K562 (cell line): ENCODE measurements around the gene FNDC4. TPM values are rescaled to one million over a fixed set of nuclear protein-coding genes. Genes with fewer than 3 reads are reported as not detected.

Source experiments
- ATF7 ChIP-seq: fragments of 450-650 bp; IDR thresholded peaks from 2 replicates; pipeline ENCODE4 v1.7.1; 2014; ENCODE audit warnings: mild to moderate bottlenecking, moderate library complexity
- BCL6 ChIP-seq: fragments of 250-450 bp; sonication (Bioruptor Pico); IDR thresholded peaks from 2 replicates; pipeline ENCODE4 v1.4.0; 2020
- BDP1 ChIP-seq: IDR thresholded peaks from 3 replicates; pipeline ENCODE4 v1.6.1; 2011; ENCODE audit not compliant: insufficient read length, insufficient read depth
- CHCHD3 ChIP-seq: fragments of 250-450 bp; sonication (Bioruptor Pico); IDR thresholded peaks from 2 replicates; pipeline ENCODE4 v2.1.2; 2022; ENCODE audit warnings: mild to moderate bottlenecking
- CREB1 ChIP-seq, 2 experiments: sonication (generic) in 1 of 2; formaldehyde crosslinking in 1 of 2; IDR thresholded peaks; 2 replicates each; pipeline versions ENCODE4 v1.6.1 to v1.8.0; 2012 to 2022; ENCODE audit warnings: inconsistent platforms in 1 of 2, mild to moderate bottlenecking in 1 of 2, missing genetic modification reagents in 1 of 2, moderate library complexity in 1 of 2
- HDAC3 ChIP-seq: fragments of 450-650 bp; IDR thresholded peaks from 2 replicates; pipeline ENCODE4 v1.6.1; 2018; ENCODE audit warnings: borderline replicate concordance, mild to moderate bottlenecking, moderate library complexity; ENCODE audit not compliant: partially characterized antibody
- MTA1 ChIP-seq: fragments of 450-650 bp; IDR thresholded peaks from 2 replicates; pipeline ENCODE4 v1.6.1; 2017; ENCODE audit warnings: borderline replicate concordance
- MXI1 ChIP-seq: IDR thresholded peaks from 2 replicates; pipeline ENCODE4 v1.6.1; 2011; ENCODE audit warnings: low read depth, mild to moderate bottlenecking, improper control_type of control experiment, low read length
- NCOR1 ChIP-seq: fragments of 450-650 bp; IDR thresholded peaks from 2 replicates; pipeline ENCODE4 v1.6.1; 2016; ENCODE audit warnings: mild to moderate bottlenecking, moderate library complexity
- PRMT5 ChIP-seq: sonication (generic); formaldehyde crosslinking; IDR thresholded peaks from 2 replicates; pipeline ENCODE4 v1.5.0; 2020; ENCODE audit warnings: missing genetic modification reagents
- RBBP5 ChIP-seq: fragments of 200-600 bp; sonication (generic); IDR thresholded peaks from 2 replicates; pipeline ENCODE4 v1.6.1; 2012; ENCODE audit warnings: borderline replicate concordance, mild to moderate bottlenecking, low read length, control low read depth, inconsistent platforms; ENCODE audit not compliant: insufficient read depth, poor library complexity, severe bottlenecking
- RBFOX2 ChIP-seq: fragments of 200-400 bp; formaldehyde crosslinking; IDR thresholded peaks from 2 replicates; pipeline ENCODE4 v1.6.1; 2017; ENCODE audit warnings: low read depth, mild to moderate bottlenecking, low read length, moderate library complexity
- RCOR1 ChIP-seq, 2 experiments: IDR thresholded peaks; 2 replicates each; pipeline ENCODE4 v1.6.1; 2012; ENCODE audit warnings: low read depth in 2 of 2, low read length in 2 of 2, borderline replicate concordance in 1 of 2, improper control_type of control experiment in 1 of 2
- SRSF3 ChIP-seq: fragments of 200-400 bp; formaldehyde crosslinking; IDR thresholded peaks from 2 replicates; pipeline ENCODE4 v1.6.1; 2016; ENCODE audit warnings: mild to moderate bottlenecking, low read length, moderate library complexity; ENCODE audit not compliant: insufficient read depth
- ZFP30 ChIP-seq: fragments of 250-450 bp; sonication (Bioruptor Pico); IDR thresholded peaks from 2 replicates; pipeline ENCODE4 v1.8.0; 2022; ENCODE audit warnings: moderate library complexity, mild to moderate bottlenecking, inconsistent platforms, borderline replicate concordance
- ZHX1 ChIP-seq: fragments of 150-350 bp; conservative IDR thresholded peaks from 2 replicates; pipeline ENCODE4 v1.6.1; 2014; ENCODE audit warnings: low read length
- ZNF140 ChIP-seq: fragments of 250-450 bp; sonication (Bioruptor Pico); IDR thresholded peaks from 2 replicates; pipeline ENCODE4 v1.8.0; 2021; ENCODE audit warnings: moderate library complexity, mild to moderate bottlenecking, inconsistent platforms
- ZNF24 ChIP-seq: fragments of 450-650 bp; IDR thresholded peaks from 2 replicates; pipeline ENCODE4 v1.6.1; 2016
- ZNF324 ChIP-seq: fragments of 250-450 bp; sonication (Bioruptor Pico); IDR thresholded peaks from 2 replicates; pipeline ENCODE4 v1.4.0; 2020; ENCODE audit warnings: mild to moderate bottlenecking
- ZNF740 ChIP-seq, 3 experiments: fragments of 200-800 bp in 1 of 3; sonication (Bioruptor generic) in 1 of 3; sonication (generic) in 1 of 3; formaldehyde crosslinking in 1 of 3; IDR thresholded peaks; 2 replicates each; pipeline versions ENCODE4 v1.6.1 to v1.8.0; 2016 to 2022; ENCODE audit warnings: mild to moderate bottlenecking in 2 of 3, missing compliant biosample characterization in 2 of 3, missing genetic modification characterization in 2 of 3, missing genetic modification reagents in 1 of 3
- polyA plus RNA-seq, 8 experiments: library from polyadenylated mRNA; depleted of rRNA in 4 of 8; stranded (reverse) in 5 of 8; unstranded in 3 of 8; fragments of >200 nt; fragmentation: Nextera tagmentation in 2 of 8; fragmentation: Illumina TruSeq in 1 of 8; extraction: Ambion mirVana in 2 of 8; extraction: Trizol in 1 of 8; gene quantifications; 2 replicates each; pipeline versions ENCODE4 v1.2.1 to v1.2.3, GENCODE V29; 2011 to 2014; ENCODE audit warnings: inconsistent platforms in 1 of 8, missing spikeins in 1 of 8
- total RNA-seq, 7 experiments: library from RNA; depleted of rRNA in 6 of 7; stranded (reverse); fragments of >200 nt in 6 of 7; fragmentation: Illumina TruSeq in 2 of 7; extraction: Trizol in 2 of 7; gene quantifications; 2 replicates each; pipeline versions ENCODE4 v1.2.1 to v1.2.3, GENCODE V29; 2011 to 2021; ENCODE audit warnings: low replicate concordance in 1 of 7
- TF ChIP-seq, protein P1 (sequence below): fragments of 450-650 bp; IDR thresholded peaks from 2 replicates; pipeline ENCODE4 v1.6.1; 2016; ENCODE audit warnings: low read depth, mild to moderate bottlenecking, moderate library complexity
- TF ChIP-seq, protein P2 (sequence below): sonication (generic); formaldehyde crosslinking; IDR thresholded peaks from 2 replicates; pipeline ENCODE4 v1.8.0; 2022; ENCODE audit warnings: mild to moderate bottlenecking, low read depth, missing genetic modification reagents

Gene FNDC4
- total and polyA plus RNA-seq, 9 of the 15 experiments (the other 6 are each of a cell fraction or from before 2014, with no cell fraction given) = 0.28 to 4.9 (median 2.3) TPM

DNA sequence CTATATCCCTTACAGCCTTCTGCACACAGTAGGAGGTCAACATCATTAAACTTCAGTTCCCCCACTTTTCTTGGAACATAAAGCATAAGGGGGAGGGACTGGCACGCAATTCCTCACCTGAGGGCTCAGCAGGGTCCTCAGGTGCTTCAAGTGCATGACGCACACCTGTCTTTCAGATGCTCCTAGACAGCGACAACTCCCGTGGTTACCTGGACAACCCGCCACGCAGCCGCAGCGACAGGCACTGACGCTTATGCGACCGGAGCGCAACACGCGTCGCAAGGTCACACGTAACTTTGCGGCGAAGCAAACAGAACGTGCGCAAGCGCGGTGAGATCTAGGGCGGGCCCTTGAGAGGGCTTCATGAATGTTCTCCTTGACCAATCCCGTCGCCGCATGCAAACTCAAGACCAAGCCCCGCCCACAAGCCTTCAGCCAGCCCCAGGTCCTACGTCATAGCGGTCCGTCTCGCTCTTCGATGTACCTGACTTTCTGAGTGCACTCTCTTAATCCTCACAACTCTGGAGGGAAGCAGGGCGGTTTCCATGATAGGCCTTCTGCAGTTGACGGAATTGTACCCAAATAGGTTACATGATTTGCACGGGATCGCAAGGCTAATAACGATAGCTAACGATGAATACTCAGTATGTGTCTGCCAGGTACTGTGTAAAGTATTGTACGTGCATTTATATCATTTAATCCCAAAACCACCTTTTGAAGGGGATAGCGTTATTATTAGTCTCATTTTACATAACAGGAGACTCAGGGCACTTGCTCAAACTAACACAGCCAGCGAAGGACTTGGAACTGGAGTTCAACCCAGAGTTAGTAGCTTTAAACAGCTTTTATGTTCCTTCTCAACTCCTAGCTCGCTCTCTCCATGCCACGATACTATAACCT, 5.3 kb downstream of the FNDC4 start, which contains the start of gene IFT172 (continued):
- TF ChIP-seq ZHX1 (peak; percentile 88), ZNF140 (no peak), RBBP5 (peak; percentile 77), NCOR1 (no peak), ZNF324 (CRISPR knock-in tag) (no peak), RBFOX2 (peak; percentile 69), PRMT5 (no peak), BCL6 (CRISPR knock-in tag) (no peak), ZNF24 (peak; percentile 69; the same call in 1 of the 2 replicates), RCOR1 (IDR thresholded peaks at IDR 0.05; ENCODE audit: borderline replicate concordance in 1 of 2, low read depth in 2 of 2, low read length in 2 of 2) (peak in 1 of 2 experiments; percentile 26; a peak in 2 of 4 replicates), SRSF3 (no peak), MTA1 (peak; percentile 99), CREB1 (IDR thresholded peaks at IDR 0.05) (peak; percentile 99), CREB1 (CRISPR knock-in tag; IDR thresholded peaks at IDR 0.05) (peak; percentile 99), MXI1 (peak; percentile 95), ZNF740 (CRISPR knock-in tag; IDR thresholded peaks at IDR 0.05) (no peak), ZNF740 (tag; IDR thresholded peaks at IDR 0.05) (no peak), BDP1 (no peak), ZFP30 (CRISPR knock-in tag) (no peak), CHCHD3 (CRISPR knock-in tag) (no peak), HDAC3 (no peak), ATF7 (peak; percentile 96)
- TF ChIP-seq, protein P1, sequence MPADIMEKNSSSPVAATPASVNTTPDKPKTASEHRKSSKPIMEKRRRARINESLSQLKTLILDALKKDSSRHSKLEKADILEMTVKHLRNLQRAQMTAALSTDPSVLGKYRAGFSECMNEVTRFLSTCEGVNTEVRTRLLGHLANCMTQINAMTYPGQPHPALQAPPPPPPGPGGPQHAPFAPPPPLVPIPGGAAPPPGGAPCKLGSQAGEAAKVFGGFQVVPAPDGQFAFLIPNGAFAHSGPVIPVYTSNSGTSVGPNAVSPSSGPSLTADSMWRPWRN = no peak
- TF ChIP-seq, protein P2, sequence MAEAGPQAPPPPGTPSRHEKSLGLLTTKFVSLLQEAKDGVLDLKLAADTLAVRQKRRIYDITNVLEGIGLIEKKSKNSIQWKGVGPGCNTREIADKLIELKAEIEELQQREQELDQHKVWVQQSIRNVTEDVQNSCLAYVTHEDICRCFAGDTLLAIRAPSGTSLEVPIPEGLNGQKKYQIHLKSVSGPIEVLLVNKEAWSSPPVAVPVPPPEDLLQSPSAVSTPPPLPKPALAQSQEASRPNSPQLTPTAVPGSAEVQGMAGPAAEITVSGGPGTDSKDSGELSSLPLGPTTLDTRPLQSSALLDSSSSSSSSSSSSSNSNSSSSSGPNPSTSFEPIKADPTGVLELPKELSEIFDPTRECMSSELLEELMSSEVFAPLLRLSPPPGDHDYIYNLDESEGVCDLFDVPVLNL (CRISPR knock-in tag) = no peak
